Central memory CD8-positive, alpha-beta T cell (primary cell): Measurements from ENCODE around the gene PCDHGC3.
A peak's percentile ranks its signal among the peaks of the same experiment; 100 is the strongest.

ENCODE experiments used
- ATAC-seq: fragments of 150-1000 bp; cut with Tn5 transposase; replicated peaks from 2 replicates; pipeline ENCODE4 v1.10.0; 2022; ENCODE audit warnings: mild to moderate bottlenecking, moderate FRiP score, moderate number of reproducible peaks; ENCODE audit not compliant: poor library complexity, severe bottlenecking; ENCODE audit errors: extremely low read depth
- DNase-seq, 2 donors: peaks; one replicate each; pipeline ENCODE4 v3.0.0; 2021; ENCODE audit warnings: low spot score in 2 of 2
- H3K27ac Mint-ChIP-seq: one replicate; pipeline ENCODE4 v1.8.0; 2022; ENCODE audit warnings: low read depth, mild to moderate bottlenecking, moderate library complexity, mixed read lengths
- H3K27me3 Mint-ChIP-seq: one replicate; pipeline ENCODE4 v1.8.0; 2022; ENCODE audit warnings: mixed read lengths
- H3K36me3 Mint-ChIP-seq: one replicate; pipeline ENCODE4 v1.8.0; 2022; ENCODE audit warnings: mild to moderate bottlenecking, moderate library complexity, mixed read lengths; ENCODE audit not compliant: insufficient read depth
- H3K4me1 Mint-ChIP-seq: one replicate; pipeline ENCODE4 v1.8.0; 2022; ENCODE audit warnings: mixed read lengths
- H3K4me3 Mint-ChIP-seq: one replicate; pipeline ENCODE4 v1.8.0; 2022; ENCODE audit warnings: mild to moderate bottlenecking, moderate library complexity, mixed read lengths
- H3K9me3 Mint-ChIP-seq: one replicate; pipeline ENCODE4 v1.8.0; 2022; ENCODE audit warnings: mixed read lengths

Gene PCDHGC3

DNA sequence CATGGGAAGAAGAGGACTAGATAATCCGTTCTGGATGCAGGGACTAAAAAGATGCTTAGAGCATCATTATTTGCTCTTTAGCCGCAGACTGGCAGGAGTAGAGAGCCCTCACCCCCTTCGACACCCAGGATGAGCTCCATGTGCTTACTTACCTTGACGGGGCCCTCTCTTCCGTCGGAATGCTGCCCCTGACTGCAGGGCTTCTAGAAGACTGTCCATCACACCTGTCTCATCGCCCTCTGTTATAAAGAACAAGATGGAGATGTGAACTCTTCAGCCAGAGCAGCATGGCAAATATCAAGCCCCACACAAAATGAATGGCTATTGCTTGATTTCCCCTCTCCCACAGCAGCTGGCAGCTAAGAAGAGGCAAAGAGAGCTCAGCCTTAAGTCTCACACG lies 48.2 kb downstream of the PCDHGC3 start:
- ATAC-seq (no peak), DNase-seq (no peak)
- Mint-ChIP-seq H3K27ac (no peak overlapping the region), H3K9me3 (no peaks in the 10 kb centered on the region), H3K27me3 (no peaks in the 10 kb centered on the region), H3K4me3 (no peak overlapping the region), H3K36me3 (peaks cover 84% of the 10 kb centered on the region), H3K4me1 (peaks cover 13% of the 10 kb centered on the region)

DNA sequence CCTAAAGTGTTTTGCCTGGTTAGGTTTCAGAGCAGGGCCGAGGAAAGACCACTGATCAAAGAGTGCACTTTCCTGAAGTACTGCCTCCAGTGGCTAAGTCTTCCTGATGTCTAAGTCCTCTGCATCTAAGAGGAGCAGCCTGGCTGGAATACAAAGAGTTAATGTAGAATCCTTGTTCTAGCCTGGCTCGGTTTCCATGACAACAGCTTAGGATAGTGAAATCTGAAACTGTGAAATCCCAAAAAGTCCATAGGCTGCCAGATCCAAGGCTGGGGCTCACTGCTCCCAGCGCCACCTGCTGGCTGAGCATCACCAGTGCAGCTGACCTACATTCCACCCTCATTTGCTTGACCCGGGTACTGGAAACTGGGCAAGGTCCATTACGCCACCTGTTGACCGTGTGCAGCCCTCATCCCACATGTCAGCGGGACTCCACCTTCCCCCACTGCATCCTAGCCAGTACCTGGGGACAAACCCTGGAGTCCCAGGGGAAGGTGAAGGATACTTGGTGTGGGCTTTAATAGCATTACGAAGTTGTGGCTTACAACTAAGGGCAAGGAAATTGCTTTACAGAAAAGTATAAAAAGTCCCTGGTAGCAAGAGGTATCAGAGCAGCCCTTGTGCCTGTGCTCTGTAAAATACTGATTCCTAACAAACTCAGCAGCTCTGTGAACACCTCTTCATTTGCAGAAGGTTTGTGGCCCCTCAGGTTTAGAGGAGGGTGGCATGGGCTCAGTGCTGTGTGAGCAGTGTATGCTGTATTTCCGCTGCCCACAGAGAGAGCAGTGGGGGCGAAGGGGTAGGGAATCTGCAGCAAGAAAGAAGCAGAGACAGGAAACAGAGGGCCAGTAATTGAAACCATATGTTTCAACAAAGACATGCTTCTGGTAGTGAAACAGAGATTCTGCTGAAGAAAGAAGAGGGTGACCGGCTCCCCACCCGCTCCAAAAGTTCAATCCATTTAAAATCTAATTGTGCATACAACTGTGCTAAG lies 49.1 kb downstream of the PCDHGC3 start:
- Mint-ChIP-seq H3K4me1 (peaks cover 13% of the 10 kb centered on the region), H3K9me3 (no peaks in the 10 kb centered on the region), H3K4me3 (no peak overlapping the region), H3K27me3 (no peaks in the 10 kb centered on the region), H3K36me3 (peaks cover 80% of the 10 kb centered on the region), H3K27ac (no peak overlapping the region)
- DNase-seq: peak; percentile 25 to 34
- ATAC-seq: peak; percentile 43

DNA sequence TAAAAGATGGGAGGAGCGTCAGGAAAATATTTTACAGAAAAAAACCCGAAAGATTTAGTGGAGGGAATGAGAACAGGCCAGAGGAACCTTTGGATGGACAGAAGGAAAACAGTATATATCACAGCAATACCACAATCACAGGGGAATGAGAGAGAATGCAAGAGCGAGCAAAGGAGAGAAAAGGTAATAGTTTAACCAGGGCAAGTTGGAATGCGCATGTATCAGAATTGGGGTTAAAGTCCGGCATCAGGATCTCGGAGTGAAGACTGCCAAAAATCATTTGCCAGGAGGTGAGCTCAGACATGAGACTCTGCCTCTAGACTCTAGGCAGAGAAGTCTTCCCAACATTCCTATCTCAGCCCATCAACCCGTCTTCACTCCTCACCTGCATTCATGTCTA lies 49.9 kb downstream of the PCDHGC3 start:
- no peak for ATAC-seq
- Mint-ChIP-seq H3K4me1 (peaks cover 13% of the 10 kb centered on the region), H3K4me3 (no peak overlapping the region), H3K9me3 (no peaks in the 10 kb centered on the region), H3K36me3 (peaks cover 75% of the 10 kb centered on the region), H3K27me3 (no peaks in the 10 kb centered on the region), H3K27ac (no peak overlapping the region)
- no peak for DNase-seq

DNA sequence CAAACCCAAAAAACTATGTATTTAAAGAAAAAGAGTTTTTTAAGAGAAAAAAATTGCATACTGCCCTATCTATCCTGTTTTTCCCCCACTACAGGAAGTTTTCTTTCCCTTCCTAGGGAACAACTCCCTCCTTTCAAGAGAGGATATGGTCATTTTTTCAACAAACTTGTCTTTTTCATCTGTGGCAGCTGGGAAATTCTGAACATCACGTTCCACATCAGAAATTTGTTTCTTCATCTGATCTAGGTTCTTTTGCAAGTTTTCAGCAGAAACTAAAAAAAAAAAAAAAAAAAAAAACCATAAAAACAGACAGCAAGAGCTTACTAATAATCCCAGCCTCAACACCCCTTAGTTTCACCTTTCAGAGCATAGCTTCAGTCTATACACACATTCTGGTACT lies 51.7 kb downstream of the PCDHGC3 start:
- Mint-ChIP-seq H3K4me1 (peaks cover 13% of the 10 kb centered on the region), H3K36me3 (peaks cover 61% of the 10 kb centered on the region), H3K4me3 (no peak overlapping the region), H3K27me3 (no peaks in the 10 kb centered on the region), H3K9me3 (no peaks in the 10 kb centered on the region), H3K27ac (no peak overlapping the region)
- DNase-seq (no peak), ATAC-seq (no peak)
